ENCODE data around the gene NHS. TPM values are rescaled to one million over a fixed set of nuclear protein-coding genes. Genes with fewer than 3 reads are reported as not detected.

NHS gene
- total and polyA plus RNA-seq, 2 of the 4 experiments (the other 2 are of a cell fraction): 0.36 to 0.90 TPM

GRCh38 chrX:17740137-17741122 is 365.4 kb downstream of the NHS start:
- dilution Hi-C loops (cut with HindIII; ENCODE audit: low sequenced_read_pairs, unreplicated experiment) (no loop called here), in situ Hi-C loops (cut with MboI; ENCODE audit: low sequenced_read_pairs) (no loop called here), intact Hi-C loops (cut with micrococcal nuclease) (no loop called here)
- H2BK15ac ChIP-seq (ENCODE audit: low read depth, low read length): no peak overlapping the region
- no peak overlapping the region for H3K23ac ChIP-seq (ENCODE audit: low read depth, low read length)
- no peak overlapping the region for H3K9ac ChIP-seq (ENCODE audit: low read depth, low read length)
- POLR2A ChIA-PET (ENCODE audit: unreplicated experiment): no interaction called here
- H2AK5ac ChIP-seq (ENCODE audit: low read depth, low read length): no peak overlapping the region
- H3K56ac ChIP-seq (ENCODE audit: extremely low read depth, insufficient read depth, low read length): no peak overlapping the region
- CTCF ChIA-PET: no interaction called here
- no peaks in the 10 kb centered on the region for H3K4me1 ChIP-seq (ENCODE audit: control insufficient read depth, insufficient read depth, low read length)
- DNase-seq (no peak), ATAC-seq (ENCODE audit: low read depth) (no peak)
- H4K20me1 ChIP-seq (ENCODE audit: insufficient read depth, low read length): peaks cover 3% of the 10 kb centered on the region; the same call in 1 of the 2 replicates
- H4K91ac ChIP-seq (ENCODE audit: insufficient read depth, low read depth, low read length): no peak overlapping the region
- no peak overlapping the region for H3K27ac ChIP-seq (ENCODE audit: insufficient read depth, low read length)
- H2BK120ac ChIP-seq (ENCODE audit: low read depth, low read length): no peak overlapping the region
- H3K79me1 ChIP-seq (ENCODE audit: low read depth in 1 of 2, low read length in 2 of 2): no peaks in the 10 kb centered on the region; a peak in 2 of 4 replicates
- no peak overlapping the region for H4K5ac ChIP-seq (ENCODE audit: low read depth, low read length)
- no peaks in the 10 kb centered on the region for H3K27me3 ChIP-seq (ENCODE audit: control insufficient read depth, insufficient read depth, low read length)
- H2BK5ac ChIP-seq (ENCODE audit: low read depth, low read length, poor library complexity, severe bottlenecking): no peak overlapping the region
- no peak overlapping the region for H2AK9ac ChIP-seq (replicated peaks; ENCODE audit: low read depth, low read length, poor library complexity)
- no peaks in the 10 kb centered on the region for H3K36me3 ChIP-seq (ENCODE audit: control insufficient read depth, insufficient read depth, low read length)
- no peak overlapping the region for H3K4me2 ChIP-seq (ENCODE audit: low read depth, low read length)
- H3K14ac ChIP-seq (replicated peaks; ENCODE audit: low read depth, low read length): no peak overlapping the region
- WGBS, 2 experiments (ENCODE audit: extremely low coverage in 2 of 2, insufficient read length in 1 of 2): 92% methylated on average over 2 of the region's 11 CpGs; no CpG with 5 or more reads in 1 of the 2 experiments
- H2BK20ac ChIP-seq (ENCODE audit: low read depth, low read length): no peak overlapping the region
- no peak overlapping the region for H3K18ac ChIP-seq (ENCODE audit: low read depth, low read length)
- no peak overlapping the region for H4K8ac ChIP-seq (ENCODE audit: low read depth in 2 of 2, low read length in 2 of 2)
- no peaks in the 10 kb centered on the region for H3K9me3 ChIP-seq (ENCODE audit: control insufficient read depth, insufficient read depth, low read length)
- H3K4me3 ChIP-seq (ENCODE audit: insufficient read depth, low read depth, low read length): no peak overlapping the region
- no TSS peak for BruUV-seq (replicated peaks)
- H3K4ac ChIP-seq (ENCODE audit: low read depth, low read length): no peak overlapping the region
- no peaks in the 10 kb centered on the region for H3K9me1 ChIP-seq (ENCODE audit: insufficient read depth, low read length)
- no peak overlapping the region for H2AFZ ChIP-seq (replicated peaks; ENCODE audit: low read length, poor library complexity)
- TF ChIP-seq SMC3 (IDR thresholded peaks at IDR 0.05; ENCODE audit: low read depth, low read length): no peak
- TF ChIP-seq, protein P1, sequence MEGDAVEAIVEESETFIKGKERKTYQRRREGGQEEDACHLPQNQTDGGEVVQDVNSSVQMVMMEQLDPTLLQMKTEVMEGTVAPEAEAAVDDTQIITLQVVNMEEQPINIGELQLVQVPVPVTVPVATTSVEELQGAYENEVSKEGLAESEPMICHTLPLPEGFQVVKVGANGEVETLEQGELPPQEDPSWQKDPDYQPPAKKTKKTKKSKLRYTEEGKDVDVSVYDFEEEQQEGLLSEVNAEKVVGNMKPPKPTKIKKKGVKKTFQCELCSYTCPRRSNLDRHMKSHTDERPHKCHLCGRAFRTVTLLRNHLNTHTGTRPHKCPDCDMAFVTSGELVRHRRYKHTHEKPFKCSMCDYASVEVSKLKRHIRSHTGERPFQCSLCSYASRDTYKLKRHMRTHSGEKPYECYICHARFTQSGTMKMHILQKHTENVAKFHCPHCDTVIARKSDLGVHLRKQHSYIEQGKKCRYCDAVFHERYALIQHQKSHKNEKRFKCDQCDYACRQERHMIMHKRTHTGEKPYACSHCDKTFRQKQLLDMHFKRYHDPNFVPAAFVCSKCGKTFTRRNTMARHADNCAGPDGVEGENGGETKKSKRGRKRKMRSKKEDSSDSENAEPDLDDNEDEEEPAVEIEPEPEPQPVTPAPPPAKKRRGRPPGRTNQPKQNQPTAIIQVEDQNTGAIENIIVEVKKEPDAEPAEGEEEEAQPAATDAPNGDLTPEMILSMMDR (conservative IDR thresholded peaks at IDR 0.05; ENCODE audit: low read depth, low read length): no peak
- TF ChIP-seq POLR2A (IDR thresholded peaks at IDR 0.05; ENCODE audit: low read depth, low read length): no peak
- TF ChIP-seq MAZ (IDR thresholded peaks at IDR 0.05; ENCODE audit: borderline replicate concordance, low read depth, low read length): no peak
- no peak for TF ChIP-seq RCOR1 (IDR thresholded peaks at IDR 0.05; ENCODE audit: insufficient replicate concordance, low read length)
- TF ChIP-seq RFX5 (IDR thresholded peaks at IDR 0.05; ENCODE audit: low read depth, low read length): no peak
- TF ChIP-seq, protein P2, sequence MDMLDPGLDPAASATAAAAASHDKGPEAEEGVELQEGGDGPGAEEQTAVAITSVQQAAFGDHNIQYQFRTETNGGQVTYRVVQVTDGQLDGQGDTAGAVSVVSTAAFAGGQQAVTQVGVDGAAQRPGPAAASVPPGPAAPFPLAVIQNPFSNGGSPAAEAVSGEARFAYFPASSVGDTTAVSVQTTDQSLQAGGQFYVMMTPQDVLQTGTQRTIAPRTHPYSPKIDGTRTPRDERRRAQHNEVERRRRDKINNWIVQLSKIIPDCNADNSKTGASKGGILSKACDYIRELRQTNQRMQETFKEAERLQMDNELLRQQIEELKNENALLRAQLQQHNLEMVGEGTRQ (IDR thresholded peaks at IDR 0.05; ENCODE audit: low read depth, low read length): no peak
- no peak for TF ChIP-seq NFE2L2 (IDR thresholded peaks at IDR 0.05; ENCODE audit: low read depth, low read length)
- no peak for TF ChIP-seq ELK1 (IDR thresholded peaks at IDR 0.05; ENCODE audit: borderline replicate concordance, low read depth, low read length)
- no peak for TF ChIP-seq BHLHE40 (IDR thresholded peaks at IDR 0.05; ENCODE audit: low read depth, low read length)
- TF ChIP-seq RAD21 (IDR thresholded peaks at IDR 0.05; ENCODE audit: low read length): no peak
- TF ChIP-seq MAFK (IDR thresholded peaks at IDR 0.05; ENCODE audit: low read depth, low read length): no peak
- no peak for TF ChIP-seq MXI1 (IDR thresholded peaks at IDR 0.05; ENCODE audit: borderline replicate concordance, low read depth, low read length)
- TF ChIP-seq CEBPB (IDR thresholded peaks at IDR 0.05; ENCODE audit: low read depth, low read length): no peak
